ENCODE measurements around the gene CPEB3. TPM values are rescaled to one million over a fixed set of nuclear protein-coding genes. Genes with fewer than 3 reads are reported as not detected.

Gene CPEB3
- total and polyA plus RNA-seq, 5 donors from 2014 or later: 0.47 to 4.4 (median 0.98) TPM

DNA sequence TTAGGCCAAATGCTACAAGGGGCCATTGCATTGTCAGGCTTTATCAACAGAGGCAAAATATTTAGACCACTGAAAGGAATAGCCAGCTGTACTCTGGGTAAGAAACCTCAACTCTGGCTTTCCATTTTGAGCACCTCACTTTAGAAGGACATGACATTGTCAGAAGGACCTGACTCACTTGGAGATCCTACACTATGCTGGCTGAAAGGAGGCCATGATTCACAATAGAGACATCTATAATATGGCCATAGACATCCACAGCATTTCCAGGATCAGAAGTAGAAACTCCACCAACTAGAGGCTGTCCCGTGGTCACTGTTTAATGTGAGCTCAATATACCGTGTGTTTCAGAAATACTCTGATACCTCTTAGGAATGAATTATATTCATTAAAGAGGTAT, 226.4 kb downstream of the CPEB3 start:
- Mint-ChIP-seq H3K9me3 (no peaks in the 10 kb centered on the region), H3K4me3 (no peak overlapping the region), H3K4me1 (peaks cover 0 to 3% (median 0%) of the 10 kb centered on the region in 4 donors), H3K27me3 (no peaks in the 10 kb centered on the region), H3K36me3 (peaks cover 8% of the 10 kb centered on the region), H3K27ac (no peak overlapping the region)
- Histone ChIP-seq H3K27me3 (ENCODE audit: control insufficient read depth, insufficient read depth, low read length) (no peaks in the 10 kb centered on the region), H3K36me3 (ENCODE audit: control insufficient read depth, insufficient read depth, low read length) (no peaks in the 10 kb centered on the region), H3K4me3 (ENCODE audit: low read depth, low read length) (no peak overlapping the region), H3K27ac (ENCODE audit: insufficient read depth, low read length, poor library complexity, severe bottlenecking) (no peak overlapping the region), H3K4me1 (ENCODE audit: control insufficient read depth, insufficient read depth, low read length, poor library complexity, severe bottlenecking) (no peaks in the 10 kb centered on the region), H3K9me3 (ENCODE audit: control insufficient read depth in 2 of 2, low read length in 2 of 2) (no peaks in the 10 kb centered on the region)
- DNase-seq: no peak
- ATAC-seq (ENCODE audit: low read depth in 2 of 2): no peak

DNA sequence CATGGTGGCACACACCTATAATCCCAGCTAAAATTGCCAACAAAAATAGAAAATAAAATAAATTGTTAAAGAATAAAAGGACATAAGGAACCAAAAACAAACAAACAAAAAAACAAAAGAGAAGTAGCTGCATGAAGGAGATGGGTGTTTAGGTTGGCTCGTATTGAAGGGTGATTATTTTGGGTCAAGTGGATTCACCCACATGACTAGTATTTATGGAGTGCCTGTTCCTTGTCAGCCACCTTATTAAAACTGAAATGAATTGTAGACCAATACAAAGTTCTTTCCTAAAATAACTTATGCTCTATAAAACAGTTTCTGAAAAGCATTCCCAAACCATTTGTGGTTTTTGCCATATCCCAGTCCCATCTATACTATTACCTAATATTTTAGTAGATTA, 228.6 kb downstream of the CPEB3 start:
- Mint-ChIP-seq H3K9me3 (no peaks in the 10 kb centered on the region), H3K27me3 (no peaks in the 10 kb centered on the region), H3K4me1 (peaks cover 0 to 3% (median 0%) of the 10 kb centered on the region in 4 donors), H3K27ac (no peak overlapping the region), H3K4me3 (no peak overlapping the region), H3K36me3 (peaks cover 10% of the 10 kb centered on the region)
- Histone ChIP-seq H3K9me3 (ENCODE audit: control insufficient read depth in 2 of 2, low read length in 2 of 2) (no peaks in the 10 kb centered on the region), H3K4me1 (ENCODE audit: control insufficient read depth, insufficient read depth, low read length, poor library complexity, severe bottlenecking) (no peaks in the 10 kb centered on the region), H3K4me3 (ENCODE audit: low read depth, low read length) (no peak overlapping the region), H3K36me3 (ENCODE audit: control insufficient read depth, insufficient read depth, low read length) (no peaks in the 10 kb centered on the region), H3K27me3 (ENCODE audit: control insufficient read depth, insufficient read depth, low read length) (no peaks in the 10 kb centered on the region), H3K27ac (ENCODE audit: insufficient read depth, low read length, poor library complexity, severe bottlenecking) (no peak overlapping the region)
- DNase-seq (no peak), ATAC-seq (ENCODE audit: low read depth in 2 of 2) (no peak)

DNA sequence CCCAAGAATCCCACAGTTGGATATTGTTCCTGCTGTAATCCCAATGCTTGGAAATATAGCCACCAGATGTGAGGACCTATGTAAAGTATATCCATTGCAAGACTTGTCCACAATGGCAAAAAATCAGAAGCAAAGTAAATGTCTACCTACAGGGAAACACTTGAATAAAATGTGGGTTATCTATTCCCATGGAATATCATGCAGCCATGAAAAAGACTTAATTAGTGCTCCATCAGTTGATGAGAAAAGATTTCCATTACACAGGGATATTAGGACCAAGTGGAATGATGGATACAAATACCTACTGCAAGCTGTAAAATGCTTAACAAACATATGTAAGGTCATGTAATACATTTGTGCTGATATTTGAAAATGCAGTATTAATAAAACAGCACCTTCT, 236.1 kb downstream of the CPEB3 start:
- Mint-ChIP-seq H3K27ac (no peak overlapping the region), H3K27me3 (no peaks in the 10 kb centered on the region), H3K9me3 (peaks cover 0 to 2% (median 0%) of the 10 kb centered on the region in 7 donors), H3K4me1 (peaks cover 0 to 7% (median 5%) of the 10 kb centered on the region in 4 donors), H3K4me3 (no peak overlapping the region), H3K36me3 (peaks cover 22% of the 10 kb centered on the region)
- Histone ChIP-seq H3K27me3 (ENCODE audit: control insufficient read depth, insufficient read depth, low read length) (no peaks in the 10 kb centered on the region), H3K9me3 (ENCODE audit: control insufficient read depth in 2 of 2, low read length in 2 of 2) (no peaks in the 10 kb centered on the region), H3K36me3 (ENCODE audit: control insufficient read depth, insufficient read depth, low read length) (no peaks in the 10 kb centered on the region), H3K27ac (ENCODE audit: insufficient read depth, low read length, poor library complexity, severe bottlenecking) (no peak overlapping the region), H3K4me1 (ENCODE audit: control insufficient read depth, insufficient read depth, low read length, poor library complexity, severe bottlenecking) (no peaks in the 10 kb centered on the region), H3K4me3 (ENCODE audit: low read depth, low read length) (no peak overlapping the region)
- DNase-seq (no peak), ATAC-seq (ENCODE audit: low read depth in 2 of 2) (no peak)

DNA sequence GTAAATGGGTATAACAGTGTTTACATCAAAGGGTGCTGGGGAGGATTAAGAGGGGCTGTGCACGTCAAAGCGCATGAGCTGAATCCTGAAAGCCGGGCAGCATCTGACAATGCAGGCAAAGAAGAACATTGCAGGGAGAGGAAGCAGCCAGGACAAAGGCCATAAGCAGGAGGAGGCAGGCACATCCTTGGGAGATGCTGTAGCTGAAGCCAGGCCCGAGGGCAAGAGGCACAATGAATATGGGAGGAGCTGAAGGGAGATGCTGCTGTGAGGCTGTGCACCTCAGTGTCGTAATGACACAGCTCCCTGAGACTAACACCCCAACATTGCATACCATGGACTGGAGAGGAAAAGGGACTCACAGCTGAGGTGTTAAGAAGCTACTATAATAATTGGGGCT, 238.1 kb downstream of the CPEB3 start:
- H3K27ac Mint-ChIP-seq: no peak overlapping the region
- DNase-seq: no peak

DNA sequence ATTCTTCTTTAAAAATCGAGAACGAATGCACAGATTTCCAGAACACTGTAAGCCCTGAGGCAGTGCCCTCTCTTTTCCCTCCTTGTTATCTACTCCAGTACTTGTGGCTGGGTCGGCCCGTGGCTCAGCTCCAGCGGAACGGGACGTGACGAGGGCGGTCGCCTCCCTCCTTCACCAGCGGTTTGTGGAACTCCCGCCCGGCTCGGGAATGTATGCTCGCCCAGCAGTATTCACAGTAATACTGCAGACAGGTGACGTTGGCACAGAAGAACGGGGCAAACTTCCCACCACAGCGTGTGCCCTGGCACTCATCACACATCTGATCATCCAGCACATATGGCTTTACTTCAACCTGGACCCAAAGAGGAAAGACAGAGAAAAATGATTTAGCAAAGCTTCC, 238.8 kb downstream of the CPEB3 start:
- Histone ChIP-seq H3K4me1 (ENCODE audit: control insufficient read depth, insufficient read depth, low read length, poor library complexity, severe bottlenecking) (peaks cover 8% of the 10 kb centered on the region), H3K4me3 (ENCODE audit: low read depth, low read length) (no peak overlapping the region), H3K36me3 (ENCODE audit: control insufficient read depth, insufficient read depth, low read length) (no peaks in the 10 kb centered on the region), H3K27ac (ENCODE audit: insufficient read depth, low read length, poor library complexity, severe bottlenecking) (no peak overlapping the region), H3K9me3 (ENCODE audit: control insufficient read depth in 2 of 2, low read length in 2 of 2) (no peaks in the 10 kb centered on the region), H3K27me3 (ENCODE audit: control insufficient read depth, insufficient read depth, low read length) (no peaks in the 10 kb centered on the region)
- H3K27ac Mint-ChIP-seq: no peak overlapping the region
- H3K4me3 Mint-ChIP-seq: no peak overlapping the region
- peaks cover 20% of the 10 kb centered on the region for H3K36me3 Mint-ChIP-seq
- peaks cover 9 to 18% (median 13%) of the 10 kb centered on the region in 4 donors for H3K4me1 Mint-ChIP-seq
- peaks cover 0 to 2% (median 0%) of the 10 kb centered on the region in 7 donors for H3K9me3 Mint-ChIP-seq
- ATAC-seq (ENCODE audit: low read depth in 2 of 2) (no peak), DNase-seq (no peak)
- H3K27me3 Mint-ChIP-seq: no peaks in the 10 kb centered on the region

More for the DNA sequence above, 238.1 kb downstream of the CPEB3 start:
- no peaks in the 10 kb centered on the region for H3K9me3 ChIP-seq (ENCODE audit: control insufficient read depth in 2 of 2, low read length in 2 of 2)
- no peak for ATAC-seq (ENCODE audit: low read depth in 2 of 2)
- peaks cover 0 to 2% (median 0%) of the 10 kb centered on the region in 7 donors for H3K9me3 Mint-ChIP-seq
- H3K36me3 Mint-ChIP-seq: peaks cover 20% of the 10 kb centered on the region
- no peak overlapping the region for H3K27ac ChIP-seq (ENCODE audit: insufficient read depth, low read length, poor library complexity, severe bottlenecking)
- H3K4me3 ChIP-seq (ENCODE audit: low read depth, low read length): no peak overlapping the region
- H3K4me1 Mint-ChIP-seq: peaks cover 5 to 16% (median 10%) of the 10 kb centered on the region in 4 donors
- no peaks in the 10 kb centered on the region for H3K27me3 ChIP-seq (ENCODE audit: control insufficient read depth, insufficient read depth, low read length)
- H3K36me3 ChIP-seq (ENCODE audit: control insufficient read depth, insufficient read depth, low read length): no peaks in the 10 kb centered on the region
- peaks cover 8% of the 10 kb centered on the region for H3K4me1 ChIP-seq (ENCODE audit: control insufficient read depth, insufficient read depth, low read length, poor library complexity, severe bottlenecking)
- no peak overlapping the region for H3K4me3 Mint-ChIP-seq
- no peaks in the 10 kb centered on the region for H3K27me3 Mint-ChIP-seq

DNA sequence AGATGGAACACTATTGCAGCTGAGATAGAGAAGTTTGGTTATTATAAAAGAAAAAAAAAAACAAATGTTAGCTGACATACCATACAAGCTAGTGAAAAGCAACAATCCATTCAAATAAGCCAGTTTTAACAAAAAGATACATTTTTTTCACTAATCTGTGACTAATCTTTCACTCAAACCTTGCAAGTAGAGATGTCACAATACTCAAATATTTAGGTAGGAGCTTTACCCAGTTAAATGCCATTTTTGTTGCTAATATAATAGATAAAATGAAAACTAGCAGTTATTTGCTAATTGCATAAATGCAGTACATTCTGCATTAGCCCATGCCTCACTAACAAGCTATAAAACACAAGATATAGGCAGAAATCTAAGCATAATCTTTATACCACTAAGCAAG, 243.7 kb downstream of the CPEB3 start:
- Mint-ChIP-seq H3K36me3 (peaks cover 3% of the 10 kb centered on the region), H3K27me3 (no peaks in the 10 kb centered on the region), H3K4me1 (peaks cover 4 to 16% (median 11%) of the 10 kb centered on the region in 4 donors), H3K9me3 (peaks cover 0 to 6% (median 0%) of the 10 kb centered on the region in 7 donors), H3K4me3 (no peak overlapping the region), H3K27ac (no peak overlapping the region)
- H3K27me3 ChIP-seq (ENCODE audit: control insufficient read depth, insufficient read depth, low read length): no peaks in the 10 kb centered on the region
- H3K36me3 ChIP-seq (ENCODE audit: control insufficient read depth, insufficient read depth, low read length): no peaks in the 10 kb centered on the region
- no peak overlapping the region for H3K27ac ChIP-seq (ENCODE audit: insufficient read depth, low read length, poor library complexity, severe bottlenecking)
- H3K4me1 ChIP-seq (ENCODE audit: control insufficient read depth, insufficient read depth, low read length, poor library complexity, severe bottlenecking): peaks cover 8% of the 10 kb centered on the region
- H3K9me3 ChIP-seq (ENCODE audit: control insufficient read depth in 2 of 2, low read length in 2 of 2): no peaks in the 10 kb centered on the region
- DNase-seq (no peak), ATAC-seq (ENCODE audit: low read depth in 2 of 2) (no peak)
- no peak overlapping the region for H3K4me3 ChIP-seq (ENCODE audit: low read depth, low read length)

DNA sequence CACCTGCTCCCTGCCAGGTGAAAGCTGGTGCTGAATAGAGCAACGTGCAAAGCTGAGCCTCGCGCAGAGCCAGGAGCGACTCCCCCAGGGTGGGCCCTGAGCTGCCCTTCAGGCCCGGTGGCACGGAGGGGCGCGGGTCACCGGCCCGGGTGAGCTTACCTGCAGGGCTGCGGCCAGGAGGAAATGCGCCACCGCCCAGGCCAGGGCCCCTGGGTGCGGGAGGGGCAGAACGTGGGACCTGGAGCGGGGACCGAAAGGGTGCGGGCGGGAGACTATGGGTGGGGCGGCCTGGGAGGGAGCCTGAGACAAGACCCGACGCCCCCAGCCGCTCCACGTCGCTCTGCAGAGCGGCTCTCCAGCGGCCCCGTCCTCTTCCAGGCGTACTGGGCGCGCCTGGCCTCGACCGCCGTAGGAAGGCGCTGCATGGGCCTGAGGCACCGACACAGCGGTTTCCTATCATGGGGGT, 245.2 kb downstream of the CPEB3 start:
- no peaks in the 10 kb centered on the region for H3K9me3 ChIP-seq (ENCODE audit: control insufficient read depth in 2 of 2, low read length in 2 of 2)
- H3K9me3 Mint-ChIP-seq: peaks cover 0 to 6% (median 0%) of the 10 kb centered on the region in 7 donors

DNA sequence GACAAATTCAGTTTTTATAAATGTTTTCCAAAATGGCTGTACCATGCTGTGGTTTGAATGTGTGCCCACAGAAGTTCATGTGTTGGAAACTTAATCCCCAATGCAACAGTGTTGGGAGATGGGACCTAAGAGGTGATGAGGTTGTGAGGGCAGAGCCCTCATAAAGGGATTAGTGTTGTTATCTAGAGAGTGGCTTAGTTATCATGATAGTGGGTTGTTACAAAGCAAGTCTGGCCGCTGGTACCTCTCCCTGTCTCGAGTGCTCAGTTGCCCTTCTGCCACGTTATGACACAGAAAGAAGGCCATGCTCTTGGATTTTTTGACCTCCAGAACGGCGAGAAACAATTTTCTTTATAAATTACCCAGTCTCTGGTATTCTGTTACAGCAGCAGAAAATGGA, 248.3 kb downstream of the CPEB3 start:
- H3K4me1 Mint-ChIP-seq: peaks cover under 1 to 9% (median under 1%) of the 10 kb centered on the region in 4 donors
- no peak for DNase-seq
- Histone ChIP-seq H3K4me3 (ENCODE audit: low read depth, low read length) (no peak overlapping the region), H3K9me3 (ENCODE audit: control insufficient read depth in 2 of 2, low read length in 2 of 2) (no peaks in the 10 kb centered on the region), H3K27ac (ENCODE audit: insufficient read depth, low read length, poor library complexity, severe bottlenecking) (no peak overlapping the region), H3K4me1 (ENCODE audit: control insufficient read depth, insufficient read depth, low read length, poor library complexity, severe bottlenecking) (no peaks in the 10 kb centered on the region), H3K36me3 (ENCODE audit: control insufficient read depth, insufficient read depth, low read length) (no peaks in the 10 kb centered on the region), H3K27me3 (ENCODE audit: control insufficient read depth, insufficient read depth, low read length) (no peaks in the 10 kb centered on the region)
- no peaks in the 10 kb centered on the region for H3K27me3 Mint-ChIP-seq
- peaks cover 0 to 6% (median 1%) of the 10 kb centered on the region in 7 donors for H3K9me3 Mint-ChIP-seq
- ATAC-seq (ENCODE audit: low read depth in 2 of 2): no peak
- H3K27ac Mint-ChIP-seq: peak overlapping the region in 1 of 3 donors; percentile 39
- peaks cover 4% of the 10 kb centered on the region for H3K36me3 Mint-ChIP-seq
- H3K4me3 Mint-ChIP-seq: no peak overlapping the region

More for the DNA sequence above, 245.2 kb downstream of the CPEB3 start:
- DNase-seq: no peak
- Mint-ChIP-seq H3K27ac (no peak overlapping the region), H3K36me3 (peaks cover 3% of the 10 kb centered on the region), H3K4me3 (no peak overlapping the region), H3K27me3 (no peaks in the 10 kb centered on the region), H3K4me1 (peaks cover 4 to 16% (median 11%) of the 10 kb centered on the region in 4 donors)
- no peak overlapping the region for H3K27ac ChIP-seq (ENCODE audit: insufficient read depth, low read length, poor library complexity, severe bottlenecking)
- no peaks in the 10 kb centered on the region for H3K27me3 ChIP-seq (ENCODE audit: control insufficient read depth, insufficient read depth, low read length)
- H3K4me3 ChIP-seq (ENCODE audit: low read depth, low read length): no peak overlapping the region
- H3K4me1 ChIP-seq (ENCODE audit: control insufficient read depth, insufficient read depth, low read length, poor library complexity, severe bottlenecking): peaks cover 8% of the 10 kb centered on the region
- no peak for ATAC-seq (ENCODE audit: low read depth in 2 of 2)
- H3K36me3 ChIP-seq (ENCODE audit: control insufficient read depth, insufficient read depth, low read length): no peaks in the 10 kb centered on the region
